Endodermal cell (in vitro differentiated cells): ENCODE measurements around the gene TUBB. TPM values are rescaled to one million over a fixed set of nuclear protein-coding genes. Genes with fewer than 3 reads are reported as not detected.
"Not testable (repeated sequence)": the region's sequence is repeated elsewhere in the genome, so short reads cannot be mapped to it uniquely, and the experiment has no call there.

Experiments
- DNase-seq: peaks from one replicate; pipeline ENCODE4 v3.0.0-alpha.2; 2017
- H3K27ac ChIP-seq: 2 replicates; pipeline ENCODE4 v1.5.1; 2013; ENCODE audit warnings: mild to moderate bottlenecking, low read depth, low read length, moderate library complexity
- H3K27me3 ChIP-seq: 2 replicates; pipeline ENCODE4 v1.6.1; 2013; ENCODE audit warnings: mild to moderate bottlenecking, low read length, moderate library complexity; ENCODE audit not compliant: insufficient read depth, control insufficient read depth, poor library complexity, severe bottlenecking
- H3K36me3 ChIP-seq: 2 replicates; pipeline ENCODE4 v1.7.0; 2013; ENCODE audit warnings: mild to moderate bottlenecking, low read length, moderate library complexity; ENCODE audit not compliant: control insufficient read depth, insufficient read depth
- H3K4me1 ChIP-seq: one replicate; pipeline ENCODE4 v1.7.0; 2013; ENCODE audit warnings: low read length; ENCODE audit not compliant: control insufficient read depth, insufficient read depth
- H3K4me3 ChIP-seq: 2 replicates; pipeline ENCODE4 v1.5.1; 2013; ENCODE audit warnings: mild to moderate bottlenecking, low read length, moderate library complexity
- H3K9ac ChIP-seq: 2 replicates; pipeline ENCODE4 v1.6.1; 2013; ENCODE audit warnings: mild to moderate bottlenecking, low read length, moderate library complexity; ENCODE audit not compliant: poor library complexity, severe bottlenecking; ENCODE audit errors: extremely low read depth
- H3K9me3 ChIP-seq: 2 replicates; pipeline ENCODE4 v1.6.1; 2013; ENCODE audit warnings: mild to moderate bottlenecking, low read length, moderate library complexity; ENCODE audit not compliant: control insufficient read depth
- H3K27ac Mint-ChIP-seq: 2 replicates; pipeline ENCODE4 v1.8.0; 2020; ENCODE audit warnings: mixed read lengths
- H3K27me3 Mint-ChIP-seq: 2 replicates; pipeline ENCODE4 v1.8.0; 2021; ENCODE audit warnings: mild to moderate bottlenecking, mixed read lengths; ENCODE audit not compliant: insufficient read depth
- H3K36me3 Mint-ChIP-seq: 2 replicates; pipeline ENCODE4 v1.8.0; 2020; ENCODE audit warnings: low read depth, mixed read lengths
- H3K4me1 Mint-ChIP-seq: 2 replicates; pipeline ENCODE4 v1.8.0; 2020; ENCODE audit warnings: mixed read lengths
- H3K4me3 Mint-ChIP-seq: 2 replicates; pipeline ENCODE4 v1.8.0; 2020; ENCODE audit warnings: mild to moderate bottlenecking, moderate library complexity, mixed read lengths
- H3K9me3 Mint-ChIP-seq: 2 replicates; pipeline ENCODE4 v1.8.0; 2020; ENCODE audit warnings: mild to moderate bottlenecking, mixed read lengths
- CTCF ChIP-seq: fragments of 200-600 bp; sonication (generic); conservative IDR thresholded peaks from 2 replicates; pipeline ENCODE4 v1.5.0; 2021; ENCODE audit warnings: antibody characterized with exemption, mild to moderate bottlenecking
- WGBS, 2 experiments: methylation state at CpG; one replicate each; pipeline versions ENCODE4 v1.1.5 to v1.1.7; 2013; ENCODE audit warnings: missing lambda C conversion rate in 2 of 2, mixed read lengths in 1 of 2; ENCODE audit not compliant: insufficient coverage in 1 of 2, insufficient read length in 1 of 2; 5-methylcytosine and 5-hydroxymethylcytosine counted together
- total RNA-seq, 2 donors: library from RNA; stranded (reverse); fragmentation: NEBNext Ultra II Directional in 1 of 2; extraction: Animal tissue kit (Norgen Biotek cat#: 25700) in 1 of 2; gene quantifications; 2 replicates in 1 of 2; 3 replicates in 1 of 2; pipeline ENCODE4 v1.2.1, GENCODE V29; 2021

The TUBB gene
- total RNA-seq, 2 donors from 2014 or later: 1,504 to 1,815 TPM

- no peak for DNase-seq
- no peak overlapping the region for H3K27ac ChIP-seq
- H3K9me3 Mint-ChIP-seq: no peaks in the 10 kb centered on the region
- WGBS, 2 experiments: 100% methylated on average over 1 of the region's 1 CpG; no CpG with 5 or more reads in 1 of the 2 experiments
- no peak overlapping the region for H3K4me3 ChIP-seq
- no peaks in the 10 kb centered on the region for H3K27me3 ChIP-seq
- H3K4me3 Mint-ChIP-seq: no peak overlapping the region
- no peak overlapping the region for H3K27ac Mint-ChIP-seq
- peaks cover 54% of the 10 kb centered on the region for H3K36me3 ChIP-seq
- peaks cover 47% of the 10 kb centered on the region for H3K36me3 Mint-ChIP-seq
- H3K4me1 ChIP-seq: no peaks in the 10 kb centered on the region
- TF ChIP-seq CTCF: no peak
- H3K9ac ChIP-seq: no peak overlapping the region
- no peaks in the 10 kb centered on the region for H3K9me3 ChIP-seq
- H3K27me3 Mint-ChIP-seq: no peaks in the 10 kb centered on the region
- peaks cover 12% of the 10 kb centered on the region for H3K4me1 Mint-ChIP-seq
Measured at GRCh38 chr6:30714263-30714662, 5.9 kb upstream of the TUBB start.

- peak overlapping the region; percentile 84 for H3K27ac ChIP-seq
- H3K9me3 Mint-ChIP-seq: no peaks in the 10 kb centered on the region
- H3K36me3 Mint-ChIP-seq: peaks cover 39% of the 10 kb centered on the region
- H3K27me3 Mint-ChIP-seq: no peaks in the 10 kb centered on the region
- DNase-seq: no peak
- H3K36me3 ChIP-seq: peaks cover 39% of the 10 kb centered on the region
- no peaks in the 10 kb centered on the region for H3K27me3 ChIP-seq
- peak overlapping the region; percentile 99 for H3K4me3 ChIP-seq
- H3K9me3 ChIP-seq: no peaks in the 10 kb centered on the region
- peak overlapping the region; percentile 100 for H3K27ac Mint-ChIP-seq
- H3K4me1 Mint-ChIP-seq: peaks cover 15% of the 10 kb centered on the region
- H3K9ac ChIP-seq: peak overlapping the region; percentile 67
- WGBS, 2 experiments: 0% methylated on average over 4 to 8 of the region's 8 CpGs
- no peak for TF ChIP-seq CTCF
- peak overlapping the region; percentile 99 for H3K4me3 Mint-ChIP-seq
- no peaks in the 10 kb centered on the region for H3K4me1 ChIP-seq
Measured at GRCh38 chr6:30716879-30717128, 3.3 kb upstream of the TUBB start.

DNA sequence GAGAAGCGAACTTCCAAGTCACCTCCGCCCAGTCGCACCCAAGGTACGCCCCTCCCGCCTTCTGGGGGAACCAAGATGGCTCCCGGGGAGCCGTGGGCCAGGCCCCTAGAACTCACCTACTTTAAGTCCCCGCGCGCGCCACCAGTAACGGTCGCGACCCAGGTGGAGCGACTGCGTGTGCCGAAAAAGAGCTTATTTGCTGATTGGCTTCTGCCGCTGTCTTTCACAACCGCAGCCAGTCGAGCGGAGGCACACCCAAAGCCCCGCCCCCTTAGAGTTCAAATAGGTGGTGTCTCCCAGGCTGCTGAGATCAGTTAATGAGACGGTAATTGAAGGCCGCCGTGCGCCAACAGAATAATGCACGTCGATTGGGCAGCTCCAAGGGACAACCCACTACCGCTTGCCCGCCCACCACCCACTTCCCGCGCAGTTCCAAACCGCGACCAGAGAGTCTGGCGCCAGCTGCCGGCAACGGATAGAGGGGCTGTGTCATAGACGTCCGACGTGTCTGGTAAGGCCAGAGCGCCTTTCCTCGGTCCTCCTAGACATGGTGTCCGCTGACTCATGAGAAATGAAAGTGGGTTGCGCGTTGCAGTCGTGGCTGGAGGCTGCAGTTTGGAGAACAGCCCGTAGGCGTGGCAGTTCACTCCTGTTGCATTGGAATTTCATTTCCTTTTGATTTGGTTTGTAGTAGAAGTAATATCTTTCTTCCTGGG lies 2.9 kb upstream of the TUBB start, which contains the start of gene MDC1:
TSS of gene MDC1 (minus strand) at position 153 of the 716 bp plus-strand sequence. CDS start 2,106 bp downstream, outside the sequence.
- peaks cover 17% of the 10 kb centered on the region for H3K4me1 Mint-ChIP-seq
- 0% methylated on average over 41 to 48 of the region's 48 CpGs for WGBS, 2 experiments
- H3K27ac Mint-ChIP-seq: peak within 1 kb of the TSS; percentile 100

GRCh38 chr6:30717845-30718720 lies 2.1 kb upstream of the TUBB start:
- peak overlapping the region; percentile 91 for H3K27ac ChIP-seq
- WGBS, 2 experiments: 86 to 88% methylated on average over 26 to 35 of the region's 37 CpGs
- H3K9me3 ChIP-seq, H3K9me3 Mint-ChIP-seq, H3K27me3 ChIP-seq, H3K4me1 ChIP-seq, H3K27me3 Mint-ChIP-seq, DNase-seq: not testable (repeated sequence)
- Mint-ChIP-seq H3K36me3 (peaks cover 39% of the 10 kb centered on the region), H3K27ac (peak overlapping the region; percentile 100), H3K4me1 (peaks cover 25% of the 10 kb centered on the region), H3K4me3 (peak overlapping the region; percentile 99)
- peaks cover 39% of the 10 kb centered on the region for H3K36me3 ChIP-seq
- peak overlapping the region; percentile 99 for H3K4me3 ChIP-seq
- peak overlapping the region; percentile 88 for H3K9ac ChIP-seq

More for the DNA sequence above, 2.9 kb upstream of the TUBB start, which contains the start of gene MDC1:
- no peaks in the 10 kb centered on the region for H3K27me3 ChIP-seq
- peaks cover 39% of the 10 kb centered on the region for H3K36me3 ChIP-seq
- TF ChIP-seq CTCF: peak; percentile 39
- Mint-ChIP-seq H3K9me3 (no peaks in the 10 kb centered on the region), H3K4me3 (peak within 1 kb of the TSS; percentile 99), H3K36me3 (peaks cover 39% of the 10 kb centered on the region), H3K27me3 (no peaks in the 10 kb centered on the region)
- H3K4me3 ChIP-seq: peak within 1 kb of the TSS; percentile 99
- peak within 1 kb of the TSS; percentile 88 for H3K9ac ChIP-seq
- no peaks in the 10 kb centered on the region for H3K4me1 ChIP-seq
- H3K27ac ChIP-seq: peak within 1 kb of the TSS; percentile 91
- DNase-seq: peak; percentile 99
- H3K9me3 ChIP-seq: no peaks in the 10 kb centered on the region
